K562 (cell line): ENCODE results near the gene FKRP. TPM values are rescaled to one million over a fixed set of nuclear protein-coding genes. Genes with fewer than 3 reads are reported as not detected.

Source experiments
- ARID1B ChIP-seq: fragments of 450-650 bp; IDR thresholded peaks from 2 replicates; pipeline ENCODE4 v1.6.1; 2016; ENCODE audit warnings: antibody characterized with exemption, mild to moderate bottlenecking, inconsistent platforms
- CBFA2T3 ChIP-seq: fragments of 450-650 bp; IDR thresholded peaks from 2 replicates; pipeline ENCODE4 v1.6.1; 2017
- CSDE1 ChIP-seq, 2 experiments: fragments of 450-650 bp; IDR thresholded peaks; 2 replicates each; pipeline ENCODE4 v1.6.1; 2016; ENCODE audit warnings: mild to moderate bottlenecking in 1 of 2
- DNMT1 ChIP-seq: fragments of 450-650 bp; IDR thresholded peaks from 2 replicates; pipeline ENCODE4 v1.6.1; 2016; ENCODE audit warnings: antibody characterized with exemption, mild to moderate bottlenecking
- HMG20B ChIP-seq: fragments of 250-450 bp; sonication (Bioruptor Pico); IDR thresholded peaks from 2 replicates; pipeline ENCODE4 v1.5.0; 2021; ENCODE audit warnings: mild to moderate bottlenecking
- KDM2B ChIP-seq: fragments of 250-450 bp; sonication (Bioruptor Pico); IDR thresholded peaks from 2 replicates; pipeline ENCODE4 v1.8.0; 2021; ENCODE audit warnings: mild to moderate bottlenecking, moderate library complexity
- LCOR ChIP-seq: sonication (generic); formaldehyde crosslinking; IDR thresholded peaks from 2 replicates; pipeline ENCODE4 v1.8.0; 2022; ENCODE audit warnings: mild to moderate bottlenecking, missing genetic modification reagents
- MLLT1 ChIP-seq, 2 experiments: fragments of 450-650 bp; IDR thresholded peaks; 2 replicates each; pipeline ENCODE4 v1.6.1; 2016
- MNT ChIP-seq, 2 experiments: fragments of 450-650 bp; conservative IDR thresholded peaks; 2 replicates each; pipeline ENCODE4 v1.6.1; 2017; ENCODE audit warnings: mild to moderate bottlenecking in 2 of 2, moderate library complexity in 2 of 2
- NEUROD1 ChIP-seq: fragments of 150-350 bp; IDR thresholded peaks from 2 replicates; pipeline ENCODE4 v1.6.1; 2014; ENCODE audit warnings: borderline replicate concordance, low read length, low read depth; ENCODE audit not compliant: partially characterized antibody
- NFRKB ChIP-seq: fragments of 450-650 bp; IDR thresholded peaks from 2 replicates; pipeline ENCODE4 v1.6.1; 2016; ENCODE audit warnings: low read depth
- POU5F1 ChIP-seq: fragments of 150-350 bp; IDR thresholded peaks from 2 replicates; pipeline ENCODE4 v1.6.1; 2014; ENCODE audit warnings: borderline replicate concordance, low read length, low read depth, mild to moderate bottlenecking; ENCODE audit not compliant: partially characterized antibody
- SIN3A ChIP-seq, 2 experiments: fragments of 150-350 bp in 1 of 2; IDR thresholded peaks; 2 replicates each; pipeline ENCODE4 v1.6.1; 2011 to 2016; ENCODE audit warnings: borderline replicate concordance in 2 of 2, low read depth in 2 of 2, low read length in 2 of 2, mild to moderate bottlenecking in 2 of 2, moderate library complexity in 2 of 2; ENCODE audit not compliant: control insufficient read depth in 1 of 2
- SRF ChIP-seq, 2 experiments: fragments of 250-450, 450-650 bp in 1 of 2; sonication (Bioruptor Pico) in 1 of 2; sonication (generic) in 1 of 2; formaldehyde crosslinking; IDR thresholded peaks; 2 replicates each; pipeline versions ENCODE4 v1.5.0 to v1.5.1; 2020 to 2022; ENCODE audit warnings: mild to moderate bottlenecking in 1 of 2, missing genetic modification reagents in 1 of 2
- UBTF ChIP-seq, 2 experiments: IDR thresholded peaks; 2 replicates each; pipeline ENCODE4 v1.6.1; 2012; ENCODE audit warnings: improper control_type of control experiment in 2 of 2, low read depth in 2 of 2, low read length in 2 of 2, borderline replicate concordance in 1 of 2
- ZBTB33 ChIP-seq: sonication (generic); formaldehyde crosslinking; IDR thresholded peaks from 2 replicates; pipeline ENCODE4 v1.8.1; 2023; ENCODE audit warnings: mild to moderate bottlenecking, missing genetic modification reagents
- ZBTB9 ChIP-seq: fragments of 450-650 bp; formaldehyde crosslinking; IDR thresholded peaks from 2 replicates; pipeline ENCODE4 v1.4.0; 2020; ENCODE audit warnings: mild to moderate bottlenecking, moderate library complexity
- polyA plus RNA-seq, 8 experiments: library from polyadenylated mRNA; depleted of rRNA in 4 of 8; stranded (reverse) in 5 of 8; unstranded in 3 of 8; fragments of >200 nt; fragmentation: Nextera tagmentation in 2 of 8; fragmentation: Illumina TruSeq in 1 of 8; extraction: Ambion mirVana in 2 of 8; extraction: Trizol in 1 of 8; gene quantifications; 2 replicates each; pipeline versions ENCODE4 v1.2.1 to v1.2.3, GENCODE V29; 2011 to 2014; ENCODE audit warnings: inconsistent platforms in 1 of 8, missing spikeins in 1 of 8
- total RNA-seq, 7 experiments: library from RNA; depleted of rRNA in 6 of 7; stranded (reverse); fragments of >200 nt in 6 of 7; fragmentation: Illumina TruSeq in 2 of 7; extraction: Trizol in 2 of 7; gene quantifications; 2 replicates each; pipeline versions ENCODE4 v1.2.1 to v1.2.3, GENCODE V29; 2011 to 2021; ENCODE audit warnings: low replicate concordance in 1 of 7

The FKRP gene
- total and polyA plus RNA-seq, 9 of the 15 experiments (the other 6 are each of a cell fraction or from before 2014, with no cell fraction given): 0.68 to 16.1 (median 6.5) TPM

- TF ChIP-seq UBTF (IDR thresholded peaks at IDR 0.05; ENCODE audit: borderline replicate concordance in 1 of 2, low read depth in 2 of 2, low read length in 2 of 2): peak in 1 of 2 experiments; percentile 87; a peak in 2 of 4 replicates
- 0 out of 2 replicates have a peak, but pooled peaks have one; percentile 67 for TF ChIP-seq HMG20B (CRISPR knock-in tag)
- TF ChIP-seq ZBTB9 (CRISPR knock-in tag): 0 out of 2 replicates have a peak, but pooled peaks have one; percentile 29
- 0 out of 2 replicates have a peak, but pooled peaks have one; percentile 67 for TF ChIP-seq DNMT1
- peak; percentile 79 for TF ChIP-seq NEUROD1
- peak; percentile 86 to 93 for TF ChIP-seq MLLT1 (IDR thresholded peaks at IDR 0.05)
- peak; percentile 72; the same call in 1 of the 2 replicates for TF ChIP-seq ZBTB33
- TF ChIP-seq POU5F1: no peak
- no peak for TF ChIP-seq CBFA2T3
- peak; percentile 97 to 98 for TF ChIP-seq MNT (conservative IDR thresholded peaks at IDR 0.05)
- TF ChIP-seq ARID1B: peak; percentile 52; the same call in 1 of the 2 replicates
- peak; percentile 90 to 95; a peak in 3 of 4 replicates for TF ChIP-seq SIN3A (IDR thresholded peaks at IDR 0.05; ENCODE audit: borderline replicate concordance in 2 of 2, control insufficient read depth in 1 of 2, low read depth in 2 of 2, low read length in 2 of 2)
- TF ChIP-seq CSDE1 (IDR thresholded peaks at IDR 0.05): peak in 1 of 2 experiments; percentile 67; a peak in 2 of 4 replicates
- TF ChIP-seq KDM2B (CRISPR knock-in tag): 0 out of 2 replicates have a peak, but pooled peaks have one; percentile 53
- TF ChIP-seq LCOR (CRISPR knock-in tag): peak; percentile 79
- peak in 1 of 2 experiments; percentile 54; a peak in 2 of 4 replicates for TF ChIP-seq SRF (CRISPR knock-in tag; IDR thresholded peaks at IDR 0.05)
- peak; percentile 63; the same call in 1 of the 2 replicates for TF ChIP-seq NFRKB
Observed at GRCh38 chr19:46788262-46788967, 42.6 kb downstream of the FKRP start, which contains the start of gene SLC1A5 (continued).
